Measurements from ENCODE around the gene GINS2.

GRCh38 chr16:85657996-85658395 lies 30.8 kb downstream of the GINS2 start:
- TF ChIP-seq CTCF (conservative IDR thresholded peaks at IDR 0.05; ENCODE audit: low read length) (no peak), EZH2phosphoT487 (IDR thresholded peaks at IDR 0.05; ENCODE audit: borderline replicate concordance) (no peak)
